ENCODE measurements around the gene CNFN. TPM values are rescaled to one million over a fixed set of nuclear protein-coding genes. Genes with fewer than 3 reads are reported as not detected.
A peak's percentile ranks its signal among the peaks of the same experiment; 100 is the strongest.

Gene CNFN
- total RNA-seq, 1 experiment from 2014 or later, result not detected

GRCh38 chr19:42367929-42368328 lies 22.2 kb downstream of the CNFN start:
- no peaks in the 10 kb centered on the region for H4K20me1 ChIP-seq (ENCODE audit: insufficient read depth, low read depth, low read length)
- no peak overlapping the region for H3K4me2 ChIP-seq (ENCODE audit: low read depth, low read length, poor library complexity, severe bottlenecking)
- peaks cover 21% of the 10 kb centered on the region for H3K4me1 ChIP-seq (ENCODE audit: low read length)
- H3K9ac ChIP-seq (ENCODE audit: low read length), result no peak overlapping the region
- H3K4me3 ChIP-seq (ENCODE audit: low read length), result no peak overlapping the region
- no peak for DNase-seq
- peaks cover 6% of the 10 kb centered on the region; the same call in 1 of the 2 replicates for H3K36me3 ChIP-seq (ENCODE audit: insufficient read depth, low read length)
- no peaks in the 10 kb centered on the region for H3K27me3 ChIP-seq (ENCODE audit: low read length)
- no peaks in the 10 kb centered on the region for H3K9me3 ChIP-seq (ENCODE audit: low read length)
- H3K27ac ChIP-seq (ENCODE audit: low read length), result no peak overlapping the region
- H3K9me2 ChIP-seq (replicated peaks; ENCODE audit: insufficient read depth, low read length), result no peaks in the 10 kb centered on the region
- no peak overlapping the region for H2AFZ ChIP-seq (ENCODE audit: low read length)
- no peaks in the 10 kb centered on the region for H3K79me2 ChIP-seq (ENCODE audit: low read length)

- no peaks in the 10 kb centered on the region for H3K79me2 ChIP-seq (ENCODE audit: low read length)
- no peaks in the 10 kb centered on the region for H3K9me2 ChIP-seq (replicated peaks; ENCODE audit: insufficient read depth, low read length)
- H3K4me3 ChIP-seq (ENCODE audit: low read length), result no peak overlapping the region
- no peak overlapping the region for H3K4me2 ChIP-seq (ENCODE audit: low read depth, low read length, poor library complexity, severe bottlenecking)
- H3K9ac ChIP-seq (ENCODE audit: low read length), result no peak overlapping the region
- DNase-seq, result no peak
- H3K27me3 ChIP-seq (ENCODE audit: low read length), result no peaks in the 10 kb centered on the region
- peaks cover 6% of the 10 kb centered on the region; the same call in 1 of the 2 replicates for H3K36me3 ChIP-seq (ENCODE audit: insufficient read depth, low read length)
- no peak overlapping the region for H2AFZ ChIP-seq (ENCODE audit: low read length)
- H3K9me3 ChIP-seq (ENCODE audit: low read length), result no peaks in the 10 kb centered on the region
- H3K4me1 ChIP-seq (ENCODE audit: low read length), result peaks cover 21% of the 10 kb centered on the region
- 0 out of 2 replicates have a peak overlapping the region, but pooled peaks have one; percentile 19 for H3K27ac ChIP-seq (ENCODE audit: low read length)
- H4K20me1 ChIP-seq (ENCODE audit: insufficient read depth, low read depth, low read length), result no peaks in the 10 kb centered on the region
Measured at GRCh38 chr19:42366673-42367072, 23.4 kb downstream of the CNFN start.

DNA sequence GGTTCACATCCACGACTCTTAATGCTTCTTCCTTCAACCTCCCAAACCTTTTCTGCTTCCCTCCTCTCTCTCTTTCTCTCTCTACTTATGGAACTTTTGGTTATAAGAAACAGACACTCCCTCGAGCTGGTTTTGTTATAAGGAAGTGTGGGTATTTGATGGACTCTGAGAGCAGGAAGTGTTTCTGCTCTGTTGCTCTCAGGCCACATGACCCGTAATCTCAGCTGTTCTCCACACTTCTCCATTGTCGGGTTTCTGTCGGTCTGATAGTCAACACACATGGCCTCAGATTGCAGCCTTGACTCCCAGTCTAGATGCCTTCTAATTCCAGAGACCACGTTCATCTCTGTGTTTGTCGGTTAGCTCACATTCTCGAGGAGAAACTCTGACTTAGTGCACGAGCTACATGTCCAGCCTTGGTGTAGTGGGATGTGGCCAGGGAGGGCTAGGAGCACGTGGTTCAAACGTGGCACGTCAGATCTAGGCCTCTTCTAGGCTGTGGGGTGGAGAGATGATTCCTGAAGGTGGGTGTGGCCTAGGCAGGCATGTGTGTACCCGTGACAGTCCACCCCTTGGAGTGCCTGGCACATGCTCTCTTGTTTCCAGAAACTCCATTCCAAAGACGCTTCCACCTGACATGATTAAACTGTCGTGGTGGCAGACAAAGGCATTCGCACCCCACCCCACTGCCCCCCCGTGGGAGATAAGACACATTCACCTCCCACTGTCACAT lies 26.3 kb downstream of the CNFN start:
- no peaks in the 10 kb centered on the region for H4K20me1 ChIP-seq (ENCODE audit: insufficient read depth, low read depth, low read length)
- H3K9me3 ChIP-seq (ENCODE audit: low read length), result no peaks in the 10 kb centered on the region
- DNase-seq, result peak; percentile 65
- no peak overlapping the region for H2AFZ ChIP-seq (ENCODE audit: low read length)
- H3K27me3 ChIP-seq (ENCODE audit: low read length), result no peaks in the 10 kb centered on the region
- H3K27ac ChIP-seq (ENCODE audit: low read length), result 0 out of 2 replicates have a peak overlapping the region, but pooled peaks have one; percentile 3
- no peak overlapping the region for H3K9ac ChIP-seq (ENCODE audit: low read length)
- no peaks in the 10 kb centered on the region for H3K9me2 ChIP-seq (replicated peaks; ENCODE audit: insufficient read depth, low read length)
- H3K36me3 ChIP-seq (ENCODE audit: insufficient read depth, low read length), result peaks cover 6% of the 10 kb centered on the region; the same call in 1 of the 2 replicates
- H3K4me2 ChIP-seq (ENCODE audit: low read depth, low read length, poor library complexity, severe bottlenecking), result no peak overlapping the region
- H3K79me2 ChIP-seq (ENCODE audit: low read length), result no peaks in the 10 kb centered on the region
- peaks cover 21% of the 10 kb centered on the region for H3K4me1 ChIP-seq (ENCODE audit: low read length)
- no peak overlapping the region for H3K4me3 ChIP-seq (ENCODE audit: low read length)

GRCh38 chr19:42362891-42363440 lies 27.1 kb downstream of the CNFN start:
- Histone ChIP-seq H3K4me2 (ENCODE audit: low read depth, low read length, poor library complexity, severe bottlenecking) (no peak overlapping the region), H3K9ac (ENCODE audit: low read length) (no peak overlapping the region), H3K9me3 (ENCODE audit: low read length) (no peaks in the 10 kb centered on the region), H3K79me2 (ENCODE audit: low read length) (no peaks in the 10 kb centered on the region), H3K9me2 (replicated peaks; ENCODE audit: insufficient read depth, low read length) (no peaks in the 10 kb centered on the region), H4K20me1 (ENCODE audit: insufficient read depth, low read depth, low read length) (no peaks in the 10 kb centered on the region), H2AFZ (ENCODE audit: low read length) (no peak overlapping the region), H3K27ac (ENCODE audit: low read length) (0 out of 2 replicates have a peak overlapping the region, but pooled peaks have one; percentile 3), H3K4me3 (ENCODE audit: low read length) (no peak overlapping the region), H3K36me3 (ENCODE audit: insufficient read depth, low read length) (peaks cover 6% of the 10 kb centered on the region; the same call in 1 of the 2 replicates), H3K27me3 (ENCODE audit: low read length) (no peaks in the 10 kb centered on the region), H3K4me1 (ENCODE audit: low read length) (peaks cover 21% of the 10 kb centered on the region)
- no peak for DNase-seq

DNA sequence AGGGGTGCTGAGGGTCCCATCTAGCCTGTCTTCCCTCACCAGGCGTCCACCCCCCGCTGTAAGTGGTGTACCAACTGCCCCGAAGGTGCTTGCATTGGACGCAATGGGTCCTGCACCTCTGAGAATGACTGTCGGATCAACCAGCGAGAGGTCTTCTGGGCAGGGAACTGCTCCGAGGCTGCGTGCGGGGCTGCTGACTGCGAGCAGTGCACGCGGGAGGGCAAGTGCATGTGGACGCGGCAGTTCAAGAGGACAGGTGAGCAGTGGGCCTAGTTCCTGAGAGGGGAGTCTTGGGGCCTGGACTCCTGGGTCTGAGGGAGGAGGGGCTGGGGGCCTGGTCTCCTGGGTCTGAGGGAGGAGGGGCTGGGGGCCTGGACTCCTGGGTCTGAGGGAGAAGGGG lies 27.8 kb downstream of the CNFN start:
- Histone ChIP-seq H3K27me3 (ENCODE audit: low read length) (no peaks in the 10 kb centered on the region), H3K36me3 (ENCODE audit: insufficient read depth, low read length) (peaks cover 6% of the 10 kb centered on the region; the same call in 1 of the 2 replicates), H4K20me1 (ENCODE audit: insufficient read depth, low read depth, low read length) (no peaks in the 10 kb centered on the region), H2AFZ (ENCODE audit: low read length) (no peak overlapping the region), H3K9me2 (replicated peaks; ENCODE audit: insufficient read depth, low read length) (no peaks in the 10 kb centered on the region), H3K9ac (ENCODE audit: low read length) (no peak overlapping the region), H3K4me3 (ENCODE audit: low read length) (no peak overlapping the region), H3K9me3 (ENCODE audit: low read length) (no peaks in the 10 kb centered on the region), H3K4me2 (ENCODE audit: low read depth, low read length, poor library complexity, severe bottlenecking) (no peak overlapping the region), H3K27ac (ENCODE audit: low read length) (no peak overlapping the region), H3K79me2 (ENCODE audit: low read length) (no peaks in the 10 kb centered on the region), H3K4me1 (ENCODE audit: low read length) (peaks cover 21% of the 10 kb centered on the region)
- no peak for DNase-seq

DNA sequence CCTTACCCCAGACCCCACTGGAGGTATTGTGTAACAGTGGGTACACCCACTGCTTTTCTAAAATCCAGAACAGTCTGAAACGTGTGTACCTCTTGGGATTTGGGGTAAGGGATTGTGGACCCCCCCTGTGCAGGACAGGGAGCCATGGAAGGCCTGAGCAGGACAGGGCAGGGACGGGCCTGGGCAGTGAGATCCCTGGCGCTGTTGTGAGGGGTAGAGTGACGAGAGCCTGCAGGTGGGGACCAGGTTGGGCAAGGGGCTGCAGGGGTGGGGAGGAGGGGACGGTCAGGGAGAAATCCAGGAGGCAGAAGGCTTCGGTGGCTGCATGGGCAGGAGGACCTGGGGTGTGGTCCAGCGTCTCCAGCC lies 28.6 kb downstream of the CNFN start:
- peaks cover 17% of the 10 kb centered on the region for H3K4me1 ChIP-seq (ENCODE audit: low read length)
- H3K27me3 ChIP-seq (ENCODE audit: low read length), result no peaks in the 10 kb centered on the region
- no peak overlapping the region for H3K9ac ChIP-seq (ENCODE audit: low read length)
- H3K4me2 ChIP-seq (ENCODE audit: low read depth, low read length, poor library complexity, severe bottlenecking), result no peak overlapping the region
- no peaks in the 10 kb centered on the region for H3K79me2 ChIP-seq (ENCODE audit: low read length)
- H3K36me3 ChIP-seq (ENCODE audit: insufficient read depth, low read length), result peaks cover 6% of the 10 kb centered on the region; the same call in 1 of the 2 replicates
- DNase-seq, result no peak
- H3K4me3 ChIP-seq (ENCODE audit: low read length), result no peak overlapping the region
- H4K20me1 ChIP-seq (ENCODE audit: insufficient read depth, low read depth, low read length), result no peaks in the 10 kb centered on the region
- H3K9me2 ChIP-seq (replicated peaks; ENCODE audit: insufficient read depth, low read length), result no peaks in the 10 kb centered on the region
- H3K27ac ChIP-seq (ENCODE audit: low read length), result no peak overlapping the region
- no peaks in the 10 kb centered on the region for H3K9me3 ChIP-seq (ENCODE audit: low read length)
- H2AFZ ChIP-seq (ENCODE audit: low read length), result no peak overlapping the region

GRCh38 chr19:42360787-42361544 lies 29.1 kb downstream of the CNFN start:
- Histone ChIP-seq H3K9me3 (ENCODE audit: low read length) (no peaks in the 10 kb centered on the region), H3K27ac (ENCODE audit: low read length) (no peak overlapping the region), H3K9me2 (replicated peaks; ENCODE audit: insufficient read depth, low read length) (no peaks in the 10 kb centered on the region), H3K79me2 (ENCODE audit: low read length) (no peaks in the 10 kb centered on the region), H3K4me1 (ENCODE audit: low read length) (peaks cover 15% of the 10 kb centered on the region), H3K36me3 (ENCODE audit: insufficient read depth, low read length) (peaks cover 6% of the 10 kb centered on the region; the same call in 1 of the 2 replicates), H4K20me1 (ENCODE audit: insufficient read depth, low read depth, low read length) (no peaks in the 10 kb centered on the region), H2AFZ (ENCODE audit: low read length) (no peak overlapping the region), H3K4me3 (ENCODE audit: low read length) (no peak overlapping the region), H3K27me3 (ENCODE audit: low read length) (no peaks in the 10 kb centered on the region), H3K4me2 (ENCODE audit: low read depth, low read length, poor library complexity, severe bottlenecking) (no peak overlapping the region), H3K9ac (ENCODE audit: low read length) (no peak overlapping the region)
- no peak for DNase-seq

- H3K9me2 ChIP-seq (replicated peaks; ENCODE audit: insufficient read depth, low read length), result no peaks in the 10 kb centered on the region
- no peaks in the 10 kb centered on the region for H3K9me3 ChIP-seq (ENCODE audit: low read length)
- H4K20me1 ChIP-seq (ENCODE audit: insufficient read depth, low read depth, low read length), result no peaks in the 10 kb centered on the region
- no peak overlapping the region for H3K4me2 ChIP-seq (ENCODE audit: low read depth, low read length, poor library complexity, severe bottlenecking)
- H3K79me2 ChIP-seq (ENCODE audit: low read length), result no peaks in the 10 kb centered on the region
- no peak overlapping the region for H3K27ac ChIP-seq (ENCODE audit: low read length)
- no peaks in the 10 kb centered on the region for H3K27me3 ChIP-seq (ENCODE audit: low read length)
- H2AFZ ChIP-seq (ENCODE audit: low read length), result no peak overlapping the region
- peaks cover 3% of the 10 kb centered on the region for H3K4me1 ChIP-seq (ENCODE audit: low read length)
- H3K36me3 ChIP-seq (ENCODE audit: insufficient read depth, low read length), result no peaks in the 10 kb centered on the region
- no peak for DNase-seq
- no peak overlapping the region for H3K4me3 ChIP-seq (ENCODE audit: low read length)
- no peak overlapping the region for H3K9ac ChIP-seq (ENCODE audit: low read length)
Measured at GRCh38 chr19:42357290-42357689, 32.8 kb downstream of the CNFN start.

Measured in Karpas-422 (cell line).